HepG2 (cell line): ENCODE data around the gene TOE1. TPM values are rescaled to one million over a fixed set of nuclear protein-coding genes. Genes with fewer than 3 reads are reported as not detected.

Experiments
- ATAC-seq: fragments of 200-7000 bp; cut with Tn5 transposase; 3 replicates; pipeline ENCODE4 v1.9.1; 2020; ENCODE audit warnings: mild to moderate bottlenecking, moderate library complexity
- BruUV-seq: library from RNA; stranded (reverse); fragments of 400-500 nt; replicated peaks from 2 replicates; lab custom pipeline; 2021; lab: Mats Ljungman, UMichigan
- CTCF ChIA-PET: fragments of 300-600 bp; formaldehyde crosslinking; extraction: SDS; loops from one replicate; lab custom pipeline; 2021; ENCODE audit warnings: low total read pairs, inconsistent platforms, low intra/inter-chr PET ratio; lab: Yijun Ruan, JAX
- POLR2A ChIA-PET: fragments of 350-600 bp; sonication (Branson Sonifier 250); formaldehyde crosslinking; loops from one replicate; lab custom pipeline; 2020; ENCODE audit warnings: antibody characterized with exemption, inconsistent platforms; lab: Yijun Ruan, JAX
- DNase-seq: peaks from one replicate; pipeline ENCODE4 v3.0.0-alpha.2; 2015; ENCODE audit warnings: low spot score
- FAIRE-seq: peaks from 3 replicates; lab custom pipeline; 2011; peaks lifted over from hg19 to GRCh38; lab: Jason Lieb, UNC
- H2AFZ ChIP-seq: one replicate; pipeline ENCODE4 v1.6.1; 2011; ENCODE audit warnings: low read length, inconsistent platforms
- H3K27ac ChIP-seq: fragments of 300-600 bp; 3 replicates; pipeline ENCODE4 v1.8.0; 2011; ENCODE audit warnings: mixed run types, mild to moderate bottlenecking, mixed read lengths, low read length, inconsistent platforms; ENCODE audit not compliant: insufficient read depth; ENCODE audit errors: extremely low read length
- H3K27me3 ChIP-seq, 2 experiments: fragments of 200-600 bp in 1 of 2; 2 replicates in 1 of 2; 3 replicates in 1 of 2; pipeline versions ENCODE4 v1.6.0 to v1.8.0; 2011; ENCODE audit warnings: low read length in 2 of 2, mild to moderate bottlenecking in 2 of 2, moderate library complexity in 2 of 2, inconsistent platforms in 1 of 2; ENCODE audit not compliant: insufficient read depth in 2 of 2, control insufficient read depth in 1 of 2
- H3K36me3 ChIP-seq, 2 experiments: fragments of 200-600 bp in 1 of 2; replicated peaks in 1 of 2; 2 replicates in 1 of 2; 3 replicates in 1 of 2; pipeline versions ENCODE4 v1.5.1 to v1.8.0; 2011; ENCODE audit warnings: low read length in 2 of 2, inconsistent platforms in 1 of 2; ENCODE audit not compliant: insufficient read depth in 2 of 2, control insufficient read depth in 1 of 2
- H3K4me1 ChIP-seq: 2 replicates; pipeline ENCODE4 v1.5.1; 2012; ENCODE audit warnings: low read length, inconsistent platforms; ENCODE audit not compliant: insufficient read depth
- H3K4me2 ChIP-seq: 2 replicates; pipeline ENCODE4 v1.6.0; 2011; ENCODE audit warnings: low read depth, low read length, inconsistent platforms
- H3K4me3 ChIP-seq, 3 experiments: fragments of 200-600 bp in 1 of 3; sonication (generic), shearing (Covaris generic) in 1 of 3; replicated peaks in 1 of 3; 2 replicates each; pipeline ENCODE4 v1.5.1; 2011 to 2016; ENCODE audit warnings: low read length in 3 of 3, inconsistent platforms in 2 of 3, low read depth in 2 of 3, mild to moderate bottlenecking in 2 of 3, control low read depth in 1 of 3, mixed read lengths in 1 of 3; ENCODE audit not compliant: insufficient read depth in 1 of 3
- H3K79me2 ChIP-seq: one replicate; pipeline ENCODE4 v1.6.1; 2011; ENCODE audit warnings: low read length, inconsistent platforms; ENCODE audit not compliant: insufficient read depth
- H3K9ac ChIP-seq: 2 replicates; pipeline ENCODE4 v1.6.0; 2011; ENCODE audit warnings: mild to moderate bottlenecking, low read depth, low read length, inconsistent platforms; ENCODE audit not compliant: insufficient read depth
- H3K9me3 ChIP-seq: 2 replicates; pipeline ENCODE4 v1.5.1; 2012; ENCODE audit warnings: mild to moderate bottlenecking, low read length
- H4K20me1 ChIP-seq: 2 replicates; pipeline ENCODE4 v1.6.0; 2011; ENCODE audit warnings: inconsistent platforms, mild to moderate bottlenecking, low read length, moderate library complexity; ENCODE audit not compliant: insufficient read depth
- FOXJ3 ChIP-seq: sonication (generic); formaldehyde crosslinking; IDR thresholded peaks from 2 replicates; pipeline ENCODE4 v1.4.0; 2020; ENCODE audit warnings: missing genetic modification reagents, mild to moderate bottlenecking, borderline replicate concordance
- FOXK2 ChIP-seq: fragments of 450-650 bp; IDR thresholded peaks from 2 replicates; pipeline ENCODE4 v1.6.1; 2016
- GATAD2A ChIP-seq: IDR thresholded peaks from 2 replicates; pipeline ENCODE4 v1.6.1; 2016
- HES4 ChIP-seq: sonication (generic); formaldehyde crosslinking; IDR thresholded peaks from 2 replicates; pipeline ENCODE4 v1.9.0; 2021; ENCODE audit warnings: mild to moderate bottlenecking, missing genetic modification reagents, borderline replicate concordance
- MAFG ChIP-seq: sonication (generic); formaldehyde crosslinking; IDR thresholded peaks from 2 replicates; pipeline ENCODE4 v1.5.1; 2020; ENCODE audit warnings: mild to moderate bottlenecking, missing genetic modification reagents
- RXRA ChIP-seq: sonication (generic); formaldehyde crosslinking; IDR thresholded peaks from 2 replicates; pipeline ENCODE4 v1.5.1; 2020; ENCODE audit warnings: missing genetic modification reagents
- SAFB2 ChIP-seq: sonication (generic); formaldehyde crosslinking; IDR thresholded peaks from 2 replicates; pipeline ENCODE4 v1.5.1; 2020; ENCODE audit warnings: missing genetic modification reagents, low read depth, mild to moderate bottlenecking, borderline replicate concordance
- SRF ChIP-seq: IDR thresholded peaks from 2 replicates; pipeline ENCODE4 v1.6.1; 2011; ENCODE audit warnings: mild to moderate bottlenecking, low read depth, low read length, moderate library complexity
- STAT5B ChIP-seq: sonication (generic); formaldehyde crosslinking; IDR thresholded peaks from 2 replicates; pipeline ENCODE4 v1.4.0; 2020; ENCODE audit warnings: missing genetic modification reagents
- TOPORS ChIP-seq: sonication (generic); formaldehyde crosslinking; IDR thresholded peaks from 2 replicates; pipeline ENCODE4 v1.8.0; 2023; ENCODE audit warnings: mild to moderate bottlenecking, missing genetic modification reagents
- XBP1 ChIP-seq: sonication (generic); formaldehyde crosslinking; IDR thresholded peaks from 2 replicates; pipeline ENCODE4 v1.5.0; 2020; ENCODE audit warnings: missing genetic modification reagents
- ZKSCAN1 ChIP-seq: fragments of 150-350 bp; IDR thresholded peaks from 2 replicates; pipeline ENCODE4 v1.6.1; 2014; ENCODE audit warnings: low read length
- ZNF274 ChIP-seq: sonication (generic); formaldehyde crosslinking; IDR thresholded peaks from 2 replicates; pipeline ENCODE4 v1.5.1; 2020; ENCODE audit warnings: mild to moderate bottlenecking, missing genetic modification reagents
- ZNF329 ChIP-seq: sonication (generic); formaldehyde crosslinking; IDR thresholded peaks from 2 replicates; pipeline ENCODE4 v1.9.0; 2021; ENCODE audit warnings: low read depth, mild to moderate bottlenecking, missing genetic modification reagents
- ZNF333 ChIP-seq: sonication (generic); formaldehyde crosslinking; IDR thresholded peaks from 2 replicates; pipeline ENCODE4 v1.4.0; 2020; ENCODE audit warnings: mild to moderate bottlenecking, missing genetic modification reagents, borderline replicate concordance
- ZNF501 ChIP-seq: sonication (generic); formaldehyde crosslinking; IDR thresholded peaks from 2 replicates; pipeline ENCODE4 v1.5.1; 2020; ENCODE audit warnings: mild to moderate bottlenecking, moderate library complexity, missing genetic modification reagents
- WGBS: methylation state at CpG from one replicate; pipeline ENCODE4 v1.1.6; 2017; ENCODE audit warnings: low lambda C conversion rate; 5-methylcytosine and 5-hydroxymethylcytosine counted together
- in situ Hi-C: cut with HindIII; loops from 2 replicates; pipeline ENCODE4 v1.10.0; 2017; ENCODE audit warnings: low pct_unique_long_range_greater_than_20kb; ENCODE audit not compliant: extremely low pct_ligation_motif_present
- intact Hi-C: fragments of 100-400 bp; cut with micrococcal nuclease; formaldehyde crosslinking; loops from one replicate; pipeline ENCODE4 v1.10.0; 2022; ENCODE audit not compliant: unreplicated experiment
- polyA plus RNA-seq, 8 experiments: library from polyadenylated mRNA; depleted of rRNA in 3 of 8; stranded (reverse) in 7 of 8; unstranded in 1 of 8; fragments of >200 nt; fragmentation: Illumina TruSeq in 4 of 8; extraction: Trizol in 4 of 8; gene quantifications; 2 replicates each; pipeline versions ENCODE4 v1.2.1 to v1.2.3, GENCODE V29; 2011 to 2016; ENCODE audit warnings: low read depth in 4 of 8, missing spikeins in 1 of 8, mixed read lengths in 1 of 8; ENCODE audit not compliant: insufficient read depth in 1 of 8
- total RNA-seq, 5 experiments: library from RNA; depleted of rRNA; stranded (reverse); fragments of >200 nt; fragmentation: Illumina TruSeq; extraction: Trizol; gene quantifications; 2 replicates each; pipeline ENCODE4 v1.2.3, GENCODE V29; 2016; ENCODE audit warnings: low read depth in 1 of 5
- TF ChIP-seq, protein P1 (sequence below): sonication (generic); formaldehyde crosslinking; conservative IDR thresholded peaks from 2 replicates; pipeline ENCODE4 v1.4.0; 2020; ENCODE audit warnings: missing genetic modification reagents
- TF ChIP-seq, protein P2 (sequence below): sonication (generic); formaldehyde crosslinking; IDR thresholded peaks from 2 replicates; pipeline ENCODE4 v1.5.0; 2020; ENCODE audit warnings: mild to moderate bottlenecking, missing genetic modification reagents, borderline replicate concordance
- TF ChIP-seq, protein P3 (sequence below): IDR thresholded peaks from 2 replicates; pipeline ENCODE4 v1.6.1; 2012; ENCODE audit warnings: inconsistent platforms

Gene TOE1
- total and polyA plus RNA-seq, 2 of the 13 experiments (the other 11 are each of a cell fraction or from before 2014, with no cell fraction given) = 14.1 to 19.0 TPM

- no peak overlapping the region for H2AFZ ChIP-seq
- no peaks in the 10 kb centered on the region for H4K20me1 ChIP-seq
- H3K9ac ChIP-seq = peak overlapping the region; percentile 81
- intact Hi-C loops (loop anchor here (1.0 to 10.0 kb wide), 5 partner anchors 36 to 479 kb away; partner anchors contain the start of genes UROD and ZSWIM5), in situ Hi-C loops (loop anchor here (5.0 to 10.0 kb wide), 3 partner anchors 189 to 469 kb away; partner anchors contain the start of genes HECTD3, TESK2 and UROD)
- peak overlapping the region; percentile 90 for H3K27ac ChIP-seq
- no peaks in the 10 kb centered on the region for H3K9me3 ChIP-seq
- H3K36me3 ChIP-seq = no peaks in the 10 kb centered on the region
- H3K79me2 ChIP-seq = no peaks in the 10 kb centered on the region
- H3K4me2 ChIP-seq = peak overlapping the region; percentile 86
- ChIA-PET POLR2A (interaction anchor here (0.6 to 10.2 kb wide), 45 partner anchors 9 to 582 kb away, joined by 3 to 231 read pairs (median 5); partner anchors contain the start of genes BTBD19, CCDC163, DYNLT4 and EIF2B3), CTCF (interaction anchor here (1.5 to 3.0 kb wide), 3 partner anchors 190 to 290 kb away, joined by 4 to 13 read pairs (median 12); no protein-coding TSS in a partner anchor)
- H3K4me1 ChIP-seq = peaks cover 54% of the 10 kb centered on the region
- peak; percentile 92 for DNase-seq
- 1% methylated on average over 34 of the region's 68 CpGs for WGBS
- peak; percentile 87 for ATAC-seq
- peak overlapping the region; percentile 73 to 77 (median 75) for H3K4me3 ChIP-seq
- FAIRE-seq = peak; percentile 23
- BruUV-seq = TSS peak; percentile 96
- no peaks in the 10 kb centered on the region for H3K27me3 ChIP-seq
- peak; percentile 52; the same call in 1 of the 2 replicates for TF ChIP-seq SAFB2 (CRISPR knock-in tag)
- TF ChIP-seq, protein P1, sequence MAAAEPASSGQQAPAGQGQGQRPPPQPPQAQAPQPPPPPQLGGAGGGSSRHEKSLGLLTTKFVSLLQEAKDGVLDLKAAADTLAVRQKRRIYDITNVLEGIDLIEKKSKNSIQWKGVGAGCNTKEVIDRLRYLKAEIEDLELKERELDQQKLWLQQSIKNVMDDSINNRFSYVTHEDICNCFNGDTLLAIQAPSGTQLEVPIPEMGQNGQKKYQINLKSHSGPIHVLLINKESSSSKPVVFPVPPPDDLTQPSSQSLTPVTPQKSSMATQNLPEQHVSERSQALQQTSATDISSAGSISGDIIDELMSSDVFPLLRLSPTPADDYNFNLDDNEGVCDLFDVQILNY (CRISPR knock-in tag) = no peak
- TF ChIP-seq FOXK2 = no peak
- 0 out of 2 replicates have a peak, but pooled peaks have one; percentile 56 for TF ChIP-seq SRF
- TF ChIP-seq, protein P2, sequence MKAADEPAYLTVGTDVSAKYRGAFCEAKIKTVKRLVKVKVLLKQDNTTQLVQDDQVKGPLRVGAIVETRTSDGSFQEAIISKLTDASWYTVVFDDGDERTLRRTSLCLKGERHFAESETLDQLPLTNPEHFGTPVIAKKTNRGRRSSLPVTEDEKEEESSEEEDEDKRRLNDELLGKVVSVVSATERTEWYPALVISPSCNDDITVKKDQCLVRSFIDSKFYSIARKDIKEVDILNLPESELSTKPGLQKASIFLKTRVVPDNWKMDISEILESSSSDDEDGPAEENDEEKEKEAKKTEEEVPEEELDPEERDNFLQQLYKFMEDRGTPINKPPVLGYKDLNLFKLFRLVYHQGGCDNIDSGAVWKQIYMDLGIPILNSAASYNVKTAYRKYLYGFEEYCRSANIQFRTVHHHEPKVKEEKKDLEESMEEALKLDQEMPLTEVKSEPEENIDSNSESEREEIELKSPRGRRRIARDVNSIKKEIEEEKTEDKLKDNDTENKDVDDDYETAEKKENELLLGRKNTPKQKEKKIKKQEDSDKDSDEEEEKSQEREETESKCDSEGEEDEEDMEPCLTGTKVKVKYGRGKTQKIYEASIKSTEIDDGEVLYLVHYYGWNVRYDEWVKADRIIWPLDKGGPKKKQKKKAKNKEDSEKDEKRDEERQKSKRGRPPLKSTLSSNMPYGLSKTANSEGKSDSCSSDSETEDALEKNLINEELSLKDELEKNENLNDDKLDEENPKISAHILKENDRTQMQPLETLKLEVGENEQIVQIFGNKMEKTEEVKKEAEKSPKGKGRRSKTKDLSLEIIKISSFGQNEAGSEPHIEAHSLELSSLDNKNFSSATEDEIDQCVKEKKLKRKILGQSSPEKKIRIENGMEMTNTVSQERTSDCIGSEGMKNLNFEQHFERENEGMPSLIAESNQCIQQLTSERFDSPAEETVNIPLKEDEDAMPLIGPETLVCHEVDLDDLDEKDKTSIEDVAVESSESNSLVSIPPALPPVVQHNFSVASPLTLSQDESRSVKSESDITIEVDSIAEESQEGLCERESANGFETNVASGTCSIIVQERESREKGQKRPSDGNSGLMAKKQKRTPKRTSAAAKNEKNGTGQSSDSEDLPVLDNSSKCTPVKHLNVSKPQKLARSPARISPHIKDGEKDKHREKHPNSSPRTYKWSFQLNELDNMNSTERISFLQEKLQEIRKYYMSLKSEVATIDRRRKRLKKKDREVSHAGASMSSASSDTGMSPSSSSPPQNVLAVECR (CRISPR knock-in tag) = peak; percentile 89
- peak; percentile 93 for TF ChIP-seq HES4 (CRISPR knock-in tag)
- TF ChIP-seq GATAD2A = no peak; the same call in 1 of the 2 replicates
- TF ChIP-seq XBP1 (CRISPR knock-in tag) = no peak
- peak; percentile 62 for TF ChIP-seq ZNF274 (CRISPR knock-in tag)
- TF ChIP-seq MAFG (CRISPR knock-in tag) = no peak; the same call in 1 of the 2 replicates
- TF ChIP-seq ZNF333 (CRISPR knock-in tag) = peak; percentile 72; the same call in 1 of the 2 replicates
- peak; percentile 63; the same call in 1 of the 2 replicates for TF ChIP-seq ZNF501 (CRISPR knock-in tag)
- no peak for TF ChIP-seq FOXJ3 (CRISPR knock-in tag)
- TF ChIP-seq RXRA (CRISPR knock-in tag) = peak; percentile 89
- peak; percentile 84 for TF ChIP-seq ZNF329 (CRISPR knock-in tag)
- TF ChIP-seq, protein P3, sequence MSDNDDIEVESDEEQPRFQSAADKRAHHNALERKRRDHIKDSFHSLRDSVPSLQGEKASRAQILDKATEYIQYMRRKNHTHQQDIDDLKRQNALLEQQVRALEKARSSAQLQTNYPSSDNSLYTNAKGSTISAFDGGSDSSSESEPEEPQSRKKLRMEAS = peak; percentile 80
- peak; percentile 67; the same call in 1 of the 2 replicates for TF ChIP-seq TOPORS (CRISPR knock-in tag)
- TF ChIP-seq STAT5B = no peak
- no peak for TF ChIP-seq ZKSCAN1
Measured at GRCh38 chr1:45303520-45304310, 36.3 kb upstream of the TOE1 start.
